ENCODE data around the gene THY1. TPM values are rescaled to one million over a fixed set of nuclear protein-coding genes. Genes with fewer than 3 reads are reported as not detected.
A peak's percentile ranks its signal among the peaks of the same experiment; 100 is the strongest.

Gene THY1
- total RNA-seq, 2 experiments from 2014 or later = not detected

- no peak overlapping the region for H3K27ac ChIP-seq (ENCODE audit: low read depth in 1 of 2, low read length in 2 of 2)
- ChIA-PET POLR2A (no interaction called here), CTCF (no interaction called here)
- H3K4me3 ChIP-seq (ENCODE audit: low read length) = no peak overlapping the region
- Mint-ChIP-seq H3K27me3 (peaks cover 81% of the 10 kb centered on the region), H3K27ac (no peak overlapping the region), H3K4me3 (peak overlapping the region; percentile 14), H3K4me1 (ENCODE audit: low read depth) (peaks cover 20% of the 10 kb centered on the region), H3K9me3 (no peaks in the 10 kb centered on the region), H3K36me3 (ENCODE audit: low read depth) (no peaks in the 10 kb centered on the region)
- no peaks in the 10 kb centered on the region for H3K36me3 ChIP-seq (ENCODE audit: insufficient read depth, low read length)
- no peak for TF ChIP-seq CTCF (IDR thresholded peaks at IDR 0.05)
- peaks cover 19% of the 10 kb centered on the region for H3K4me1 ChIP-seq (ENCODE audit: insufficient read depth, low read length)
- intact Hi-C loops (cut with DNase I, micrococcal nuclease) = no loop called here
- peaks cover 35 to 48% of the 10 kb centered on the region in 2 experiments for H3K27me3 ChIP-seq (ENCODE audit: control insufficient read depth in 1 of 2, insufficient read depth in 2 of 2, low read length in 2 of 2)
- DNase-seq (no peak), ATAC-seq (ENCODE audit: poor library complexity) (no peak)
- peaks cover 0 to 4% of the 10 kb centered on the region in 2 experiments for H3K9me3 ChIP-seq (ENCODE audit: control insufficient read depth in 1 of 2, insufficient read depth in 1 of 2, low read length in 2 of 2)
These were observed 1.8 kb upstream of the THY1 start for GRCh38 chr11:119424775-119425174.

GRCh38 chr11:119424276-119424675, 1.3 kb upstream of the THY1 start:
- TF ChIP-seq CTCF (IDR thresholded peaks at IDR 0.05) = no peak

GRCh38 chr11:119423509-119424254, 710 bp upstream of the THY1 start:
- Histone ChIP-seq H3K27ac (ENCODE audit: low read depth in 1 of 2, low read length in 2 of 2) (no peak overlapping the region), H3K9me3 (ENCODE audit: control insufficient read depth in 1 of 2, insufficient read depth in 1 of 2, low read length in 2 of 2) (peaks cover 0 to 4% of the 10 kb centered on the region in 2 experiments), H3K27me3 (ENCODE audit: control insufficient read depth in 1 of 2, insufficient read depth in 2 of 2, low read length in 2 of 2) (peaks cover 35 to 48% of the 10 kb centered on the region in 2 experiments), H3K4me3 (ENCODE audit: low read length) (no peak overlapping the region), H3K4me1 (ENCODE audit: insufficient read depth, low read length) (peaks cover 19% of the 10 kb centered on the region), H3K36me3 (ENCODE audit: insufficient read depth, low read length) (no peaks in the 10 kb centered on the region)
- Mint-ChIP-seq H3K36me3 (ENCODE audit: low read depth) (no peaks in the 10 kb centered on the region), H3K27ac (no peak overlapping the region), H3K4me1 (ENCODE audit: low read depth) (peaks cover 20% of the 10 kb centered on the region), H3K9me3 (no peaks in the 10 kb centered on the region), H3K27me3 (peaks cover 79% of the 10 kb centered on the region), H3K4me3 (peak overlapping the region; percentile 30)
- TF ChIP-seq CTCF (IDR thresholded peaks at IDR 0.05) = no peak
- no peak for DNase-seq
- intact Hi-C loops (cut with DNase I, micrococcal nuclease) = no loop called here
- ChIA-PET POLR2A (no interaction called here), CTCF (no interaction called here)
- no peak for ATAC-seq (ENCODE audit: poor library complexity)

More at GRCh38 chr11:119424276-119424675, 1.3 kb upstream of the THY1 start:
- peaks cover 20% of the 10 kb centered on the region for H3K4me1 Mint-ChIP-seq (ENCODE audit: low read depth)
- no peaks in the 10 kb centered on the region for H3K36me3 ChIP-seq (ENCODE audit: insufficient read depth, low read length)
- no peaks in the 10 kb centered on the region for H3K9me3 Mint-ChIP-seq
- no peak overlapping the region for H3K27ac Mint-ChIP-seq
- peaks cover 19% of the 10 kb centered on the region for H3K4me1 ChIP-seq (ENCODE audit: insufficient read depth, low read length)
- ChIA-PET POLR2A (no interaction called here), CTCF (no interaction called here)
- no peak for DNase-seq
- no peaks in the 10 kb centered on the region for H3K36me3 Mint-ChIP-seq (ENCODE audit: low read depth)
- H3K9me3 ChIP-seq (ENCODE audit: control insufficient read depth in 1 of 2, insufficient read depth in 1 of 2, low read length in 2 of 2) = peaks cover 0 to 4% of the 10 kb centered on the region in 2 experiments
- H3K27me3 Mint-ChIP-seq = peaks cover 81% of the 10 kb centered on the region
- H3K4me3 ChIP-seq (ENCODE audit: low read length) = no peak overlapping the region
- H3K4me3 Mint-ChIP-seq = no peak overlapping the region
- ATAC-seq (ENCODE audit: poor library complexity) = no peak
- H3K27me3 ChIP-seq (ENCODE audit: control insufficient read depth in 1 of 2, insufficient read depth in 2 of 2, low read length in 2 of 2) = peaks cover 35 to 48% of the 10 kb centered on the region in 2 experiments
- H3K27ac ChIP-seq (ENCODE audit: low read depth in 1 of 2, low read length in 2 of 2) = no peak overlapping the region
- intact Hi-C loops (cut with DNase I, micrococcal nuclease) = no loop called here

All from CD4-positive, alpha-beta T cell (primary cell).